ENCODE data around the gene GRIA4.

The GRIA4 gene

DNA sequence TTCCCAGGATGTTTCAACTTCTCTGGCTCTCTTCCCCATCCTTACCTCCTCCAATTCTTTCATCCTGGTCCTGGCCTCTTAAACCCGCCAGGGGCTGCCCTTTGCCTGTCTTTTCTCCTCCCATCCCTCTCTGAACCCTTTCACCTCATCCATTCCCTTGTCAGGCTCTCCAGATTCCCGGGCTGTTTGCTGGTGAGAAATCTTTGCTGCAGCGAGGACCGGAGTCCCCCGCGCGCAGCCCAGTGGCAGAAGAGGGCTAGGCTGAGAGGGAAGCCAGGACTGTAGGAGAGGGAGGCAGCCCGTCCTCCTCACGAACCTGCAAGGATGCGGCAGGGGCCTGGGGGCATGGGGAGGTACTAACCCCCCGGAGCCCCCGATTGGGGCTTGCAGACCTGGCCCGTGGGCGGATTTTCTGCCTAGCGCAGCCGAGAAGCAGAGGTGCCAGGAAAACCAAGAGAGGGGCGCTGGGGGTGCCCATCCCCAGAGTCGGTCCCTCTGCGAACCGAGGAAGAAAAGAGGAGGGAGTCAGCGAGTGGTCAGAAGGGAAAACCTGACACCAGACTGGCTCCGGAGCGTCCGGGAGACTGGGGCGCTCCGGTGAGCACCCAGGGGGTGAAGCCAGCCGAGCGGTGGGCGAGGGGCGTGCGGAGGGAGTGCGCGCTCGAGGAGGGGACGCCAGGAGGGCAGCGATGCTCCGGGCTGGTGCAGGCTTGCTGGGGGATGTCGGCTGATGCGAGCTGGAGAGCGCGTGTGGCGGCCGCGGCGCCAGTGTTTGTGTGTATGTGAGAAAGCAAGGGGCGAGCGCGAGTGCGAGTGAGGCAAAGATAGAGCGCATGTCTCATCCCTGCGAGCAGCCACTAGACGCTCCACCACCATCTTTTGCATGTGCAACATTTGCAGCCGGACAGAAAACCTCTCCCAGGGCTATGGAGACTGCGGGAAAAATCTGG, at the start of gene GRIA4:
Gene GRIA4, plus strand, starts transcription at position 242 of the 950 bp plus-strand sequence. CDS start 925 bp downstream, outside the sequence.
- DNase-seq, result no peak

DNA sequence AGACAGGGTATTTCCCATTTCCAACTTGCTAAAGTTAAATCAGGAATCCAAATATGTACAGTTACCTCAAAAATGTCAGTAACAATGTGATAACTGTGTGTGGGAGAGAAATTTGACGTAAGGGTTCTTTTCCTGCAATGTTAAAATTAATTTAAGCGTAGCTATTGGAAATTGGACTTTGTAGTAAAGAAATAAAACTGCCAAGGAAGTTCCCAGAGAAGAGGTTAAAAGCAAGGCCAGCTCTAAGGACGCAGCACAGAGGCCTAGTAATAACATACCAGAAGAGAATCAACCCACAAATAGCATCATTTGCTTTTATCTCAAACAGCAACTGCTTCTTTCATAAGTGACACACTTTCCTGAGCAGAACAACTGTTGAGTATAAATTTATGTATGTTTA, 36.8 kb upstream of the GRIA4 start:
- no peak for DNase-seq

DNA sequence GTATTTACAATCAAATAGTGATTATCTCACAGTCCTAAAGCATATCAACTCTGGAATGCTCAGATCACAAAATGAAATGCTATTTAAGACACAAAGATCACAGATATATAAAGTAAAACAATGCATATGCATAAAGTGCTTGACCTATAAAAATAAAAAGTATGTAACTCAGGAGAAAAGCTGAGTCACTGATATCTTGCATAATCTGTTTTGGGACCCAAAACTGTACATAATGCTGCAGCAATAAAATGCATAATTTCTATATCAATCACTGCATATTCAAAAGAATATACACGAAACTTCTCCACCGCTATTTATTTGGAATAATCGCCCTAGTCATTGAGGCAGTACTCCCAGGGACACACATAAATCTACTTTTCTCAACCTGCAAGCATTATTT, 34.9 kb upstream of the GRIA4 start:
- no peak for DNase-seq

DNA sequence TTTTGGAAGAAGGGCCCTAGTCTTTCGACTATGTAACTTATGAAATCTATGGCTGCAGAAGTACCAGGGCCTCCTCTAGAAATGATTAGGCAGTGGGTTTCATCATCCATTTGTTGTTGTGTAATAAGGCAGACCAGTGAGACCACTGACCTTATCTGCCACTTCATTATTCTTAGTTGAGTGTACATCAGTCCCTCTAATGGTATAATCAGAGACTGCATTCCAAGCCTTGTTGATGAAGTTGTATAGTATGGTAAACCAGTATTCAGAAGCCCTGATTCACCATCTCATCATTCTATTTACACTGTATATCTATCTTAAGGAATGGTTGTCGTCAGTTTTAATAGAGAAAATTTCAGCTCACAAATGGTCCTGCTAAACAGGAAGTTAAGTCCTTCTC, 32.2 kb upstream of the GRIA4 start:
- no peak for DNase-seq

DNA sequence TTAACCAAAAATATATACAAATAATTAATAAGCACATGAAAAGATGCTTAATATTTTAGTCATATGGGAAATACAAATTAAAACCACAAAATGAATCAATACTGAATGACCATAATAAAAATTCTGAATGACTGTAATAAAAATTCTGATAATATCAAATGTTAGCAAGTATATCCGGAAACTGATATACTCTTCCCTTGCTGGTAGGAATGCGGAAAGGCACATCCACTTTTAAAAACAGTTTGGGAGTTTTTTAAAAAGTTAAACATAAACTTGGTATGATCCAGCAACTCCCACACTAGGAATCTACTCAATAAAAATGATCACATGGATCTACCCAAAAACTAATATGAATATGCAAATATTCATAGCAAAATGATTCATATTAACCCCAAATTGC, 30.8 kb upstream of the GRIA4 start:
- DNase-seq, result no peak

DNA sequence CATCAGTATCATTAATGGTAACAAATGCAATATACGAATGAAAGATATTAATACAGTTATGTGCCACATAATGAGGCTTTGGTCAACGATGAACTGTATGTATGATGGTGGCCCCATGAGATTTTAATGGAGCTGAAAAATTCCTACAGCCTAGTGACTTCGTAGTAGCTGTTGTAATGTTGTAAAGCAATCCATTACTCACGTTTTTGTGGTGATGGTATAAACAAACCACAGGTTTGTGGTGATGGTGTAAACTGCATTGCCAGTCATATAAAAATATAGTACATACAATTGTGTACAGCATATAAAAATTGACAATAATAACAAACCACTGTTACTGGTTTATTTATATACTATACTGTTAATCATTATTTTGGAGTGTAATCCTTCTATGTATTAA, 27.4 kb upstream of the GRIA4 start:
- no peak for DNase-seq

DNA sequence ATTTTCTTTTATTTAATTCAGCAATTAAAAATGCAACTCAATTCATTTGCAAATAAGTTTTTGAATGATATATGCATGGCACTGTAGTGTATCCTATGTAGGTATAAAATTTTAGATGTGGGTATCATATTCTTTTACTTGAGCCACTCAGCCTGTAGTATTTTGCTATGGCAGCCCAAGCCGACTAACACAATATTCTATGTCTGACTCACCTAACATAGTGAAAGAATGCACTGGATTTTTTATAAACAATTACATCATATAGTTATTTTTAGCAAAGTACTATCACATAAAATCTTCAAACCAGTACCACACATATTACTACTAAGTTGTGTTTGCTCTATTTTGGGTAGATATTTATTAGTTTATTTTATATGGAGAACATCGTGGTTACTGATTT, 21.9 kb upstream of the GRIA4 start:
- DNase-seq, result no peak

DNA sequence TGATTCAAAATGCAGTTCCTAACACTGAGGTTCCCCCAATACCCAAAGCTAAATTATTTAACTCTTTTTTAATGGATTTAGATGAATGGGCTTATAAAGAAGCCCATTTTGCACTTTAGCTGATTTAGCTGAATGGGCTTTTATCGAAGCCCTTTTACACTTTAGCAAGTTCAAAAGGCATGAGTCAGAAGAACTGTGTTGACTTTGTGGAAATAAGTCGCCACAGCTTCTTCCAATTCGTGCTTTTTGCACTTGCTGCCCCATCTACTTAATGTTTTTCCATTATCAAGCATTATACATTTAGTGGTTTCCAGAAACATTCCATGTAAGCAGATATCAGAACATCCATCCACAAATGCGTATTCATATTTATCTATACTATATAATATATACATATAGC, 20.5 kb upstream of the GRIA4 start:
- DNase-seq, result no peak

DNA sequence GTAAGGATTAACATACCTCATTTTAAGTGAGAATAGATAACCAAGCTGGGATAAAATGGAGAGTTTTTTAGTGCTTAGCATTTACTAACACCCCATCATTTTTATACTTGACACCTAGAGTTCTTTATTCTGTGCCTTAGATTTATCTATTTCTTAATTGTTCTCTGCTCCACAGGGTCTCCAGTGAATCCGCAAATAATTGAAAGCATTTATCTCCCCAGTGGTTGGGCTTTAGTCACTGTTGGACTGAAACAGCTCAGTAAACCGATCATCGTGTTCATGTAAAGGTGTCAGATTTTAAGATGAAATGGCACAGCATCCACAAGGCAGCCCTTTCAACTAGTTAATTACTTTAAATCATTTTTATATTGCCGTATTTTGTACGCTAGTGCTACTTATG, 17.8 kb upstream of the GRIA4 start:
- DNase-seq, result no peak

DNA sequence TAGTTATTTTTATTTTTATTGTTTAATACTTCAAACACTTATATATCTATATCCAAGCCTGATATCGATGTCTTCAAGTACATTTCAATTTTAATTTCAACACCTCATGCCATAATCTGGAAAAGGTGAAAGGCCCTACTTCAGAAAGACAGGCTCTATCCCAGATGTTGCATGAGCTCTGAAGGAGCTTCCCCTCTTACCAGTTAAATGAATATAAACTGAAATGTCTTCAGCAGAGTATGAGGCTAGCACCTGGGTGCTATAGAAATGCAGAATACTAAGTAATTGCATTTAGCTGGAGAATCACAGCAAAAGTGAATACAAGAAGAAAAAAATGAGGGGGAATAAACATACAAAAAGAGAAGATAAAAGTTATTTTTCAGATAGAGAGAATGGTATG, 11.5 kb upstream of the GRIA4 start:
- no peak for DNase-seq

DNA sequence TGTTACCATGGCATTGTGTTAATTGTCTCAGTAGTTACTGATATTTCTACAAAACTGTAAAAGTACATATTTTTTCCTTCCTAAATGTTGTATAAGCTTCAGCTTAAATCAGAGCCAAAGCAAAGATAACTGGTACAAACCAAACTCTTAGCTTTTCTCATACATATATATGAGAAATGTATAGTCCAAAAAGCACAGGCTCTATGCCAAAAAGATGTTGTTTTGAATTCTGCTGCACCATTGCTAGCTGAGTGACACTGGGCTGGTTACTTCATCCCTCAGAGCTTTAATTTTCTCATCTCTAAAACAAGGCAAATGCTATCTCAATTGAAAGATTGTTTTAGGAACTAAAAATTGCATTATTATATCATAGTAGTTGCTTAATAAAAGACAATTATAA, 6.7 kb upstream of the GRIA4 start:
- no peak for DNase-seq

DNA sequence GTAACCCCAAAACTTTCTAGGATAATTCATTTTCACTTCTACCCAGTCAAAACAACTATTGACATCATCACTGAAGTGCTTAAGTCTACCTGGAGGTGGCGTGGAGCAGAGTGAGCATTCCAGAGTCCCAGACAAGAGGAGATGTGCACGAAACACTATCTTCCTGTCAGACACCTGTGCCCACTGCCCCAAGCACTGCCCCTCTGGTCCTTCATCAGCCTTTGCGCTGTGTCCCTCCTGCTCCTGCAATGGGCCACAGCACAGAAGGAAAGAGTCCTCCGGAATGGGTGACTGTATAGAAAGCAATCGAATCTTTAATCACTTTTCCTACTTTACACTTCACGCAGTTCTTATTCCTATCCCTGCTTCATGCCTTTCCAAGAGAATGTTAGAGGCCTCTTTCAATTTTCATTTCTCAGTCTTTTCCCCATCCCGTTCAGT, 512 bp upstream of the GRIA4 start:
- DNase-seq, result no peak

DNA sequence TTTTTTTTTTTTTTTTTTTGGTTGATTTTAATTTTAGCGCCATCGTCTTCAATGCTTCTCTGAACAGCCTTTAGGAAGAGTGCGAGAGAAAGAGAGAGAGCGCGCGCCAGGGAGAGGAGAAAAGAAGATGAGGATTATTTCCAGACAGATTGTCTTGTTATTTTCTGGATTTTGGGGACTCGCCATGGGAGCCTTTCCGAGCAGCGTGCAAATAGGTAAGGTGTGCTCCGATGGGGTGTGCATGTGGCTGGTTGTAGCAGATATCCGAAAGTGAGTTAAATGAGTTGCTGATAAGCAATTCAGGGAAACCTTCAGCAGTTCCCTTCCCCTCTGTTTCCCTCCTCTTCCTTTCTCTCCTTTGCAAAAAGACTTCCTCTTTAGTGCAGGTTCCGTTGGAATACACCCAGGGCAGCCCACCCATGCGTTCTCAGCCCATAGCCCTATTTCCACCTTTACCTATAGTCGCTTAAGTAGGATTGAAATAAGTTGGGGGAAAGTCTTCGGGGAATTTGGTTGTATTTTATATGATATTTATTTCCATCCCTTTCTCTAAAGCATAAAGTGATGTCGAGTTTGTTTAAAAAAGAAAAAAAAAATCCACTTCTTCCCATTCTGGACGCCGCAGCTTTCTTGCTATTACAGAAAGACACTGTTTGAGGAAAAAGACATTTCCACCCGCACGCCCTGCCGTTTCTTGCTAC, 1.1 kb downstream of the GRIA4 start:
- no peak for DNase-seq

DNA sequence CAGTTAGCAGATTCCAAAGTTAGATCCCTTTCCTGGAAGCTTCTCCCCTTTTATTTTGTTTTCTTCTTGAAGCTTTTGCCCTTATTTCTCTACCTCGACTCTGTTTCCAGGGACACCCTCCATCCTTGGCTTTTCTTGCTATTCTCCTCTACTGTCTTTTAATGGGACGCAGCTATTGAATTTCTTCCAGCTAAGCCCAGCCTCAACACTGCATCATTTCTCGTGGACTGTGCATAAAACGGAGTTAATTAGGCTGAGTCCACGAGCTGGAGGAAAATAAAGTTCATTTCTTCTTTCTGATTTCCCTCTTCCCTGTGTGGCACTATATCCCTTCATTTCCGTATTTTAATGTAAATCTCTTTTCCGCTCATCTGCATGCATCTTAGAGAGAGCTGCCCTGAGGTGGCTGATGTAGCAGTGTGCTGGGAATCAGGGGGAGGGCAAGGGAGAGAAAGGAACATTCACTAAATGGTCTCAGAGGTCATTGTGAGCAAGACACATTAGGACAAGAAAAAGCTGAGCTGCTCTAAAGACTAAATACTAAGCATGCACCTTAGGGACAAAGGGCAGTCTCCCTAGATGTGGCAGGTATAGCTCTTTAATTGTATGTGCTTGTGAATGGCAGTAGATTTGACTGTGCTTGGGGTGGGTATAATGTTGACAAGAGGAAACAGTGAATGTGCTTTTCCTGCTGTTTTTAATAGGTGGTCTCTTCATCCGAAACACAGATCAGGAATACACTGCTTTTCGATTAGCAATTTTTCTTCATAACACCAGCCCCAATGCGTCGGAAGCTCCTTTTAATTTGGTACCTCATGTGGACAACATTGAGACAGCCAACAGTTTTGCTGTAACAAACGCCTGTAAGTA, 1.9 kb downstream of the GRIA4 start:
- DNase-seq, result no peak

DNA sequence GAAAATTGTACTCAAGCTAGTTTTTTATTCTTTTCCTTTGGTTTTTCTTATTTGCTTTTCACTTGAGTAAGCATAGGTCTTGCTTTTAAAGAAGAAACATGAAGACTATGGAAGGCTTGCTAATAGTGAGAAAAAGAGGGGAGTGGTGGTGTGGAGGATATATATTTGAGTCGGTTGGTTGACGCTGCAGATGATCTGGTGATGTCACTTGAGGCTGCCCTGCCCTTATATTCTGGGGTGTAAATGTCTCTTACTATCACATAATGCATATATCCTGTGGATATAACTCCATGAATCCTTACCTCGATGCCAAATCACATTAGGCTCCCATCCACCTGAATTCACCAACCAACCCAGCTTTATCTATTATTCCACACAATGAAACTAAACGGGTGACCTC, 2.9 kb downstream of the GRIA4 start:
- DNase-seq, result no peak

DNA sequence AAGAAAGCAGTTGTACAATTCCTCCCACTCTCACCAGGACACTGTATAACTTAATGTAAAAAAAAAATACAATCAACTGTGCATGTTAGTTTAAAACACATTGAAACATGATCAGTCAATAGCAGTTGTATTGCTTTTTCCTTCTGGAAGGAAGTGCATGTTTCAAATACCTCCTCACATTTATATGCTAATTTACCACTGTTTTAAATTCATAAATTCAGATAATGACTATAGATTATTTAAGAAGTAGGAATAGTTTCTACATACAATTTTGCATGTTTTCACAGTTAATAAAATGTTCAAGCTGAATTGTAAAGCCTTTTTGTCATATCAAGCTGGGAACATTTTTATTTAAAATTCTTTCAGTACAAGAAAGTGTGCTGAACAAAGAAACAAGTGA, 3.3 kb downstream of the GRIA4 start:
- no peak for DNase-seq

DNA sequence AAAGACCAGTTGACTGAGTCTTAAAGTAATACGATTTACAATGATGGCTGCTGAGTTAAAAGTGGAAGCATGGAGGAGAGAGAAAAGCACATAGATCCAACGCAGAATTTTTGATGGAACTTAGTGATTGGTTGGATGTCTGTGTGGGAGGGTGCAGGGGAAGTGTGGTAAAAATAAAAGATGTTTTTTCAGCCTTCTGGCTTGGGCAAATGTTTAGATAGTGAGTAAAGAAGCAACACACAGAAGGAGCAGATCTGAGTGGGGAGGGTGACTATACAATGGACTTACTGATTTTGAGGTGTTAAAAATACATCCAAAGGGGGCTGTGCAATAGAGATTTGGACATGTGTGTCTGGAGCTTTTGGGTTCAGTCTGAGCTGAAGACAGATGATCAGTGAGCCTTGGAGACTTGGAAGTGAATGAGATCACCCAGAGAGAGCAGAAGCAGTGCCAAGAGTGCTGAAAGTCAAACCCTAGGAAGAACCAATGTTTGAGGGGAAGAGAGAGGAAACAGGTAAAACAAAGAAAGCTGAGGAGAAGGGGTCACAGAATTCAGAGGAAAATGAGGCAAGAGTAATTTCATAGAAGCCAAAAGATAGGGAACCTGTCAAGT, 8.6 kb downstream of the GRIA4 start:
- no peak for DNase-seq

DNA sequence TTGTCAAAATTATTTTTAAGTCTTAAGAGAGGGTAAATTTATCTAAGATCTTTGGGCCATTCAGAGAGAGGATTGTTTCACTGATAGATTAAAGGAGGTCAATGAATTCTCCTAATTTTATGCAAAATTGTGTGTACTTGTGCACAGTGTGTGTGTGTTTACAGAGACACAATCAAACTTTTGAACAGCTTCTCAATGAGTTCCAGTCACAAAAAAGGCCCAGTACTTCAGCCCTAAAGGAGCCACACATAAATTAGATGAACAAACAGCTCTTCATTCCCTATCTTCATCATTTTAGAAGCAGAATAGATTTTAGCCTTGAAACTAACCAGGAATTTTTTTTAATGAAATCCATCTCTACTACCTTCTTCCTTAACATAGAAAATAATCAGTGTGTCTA, 9.7 kb downstream of the GRIA4 start:
- no peak for DNase-seq

DNA sequence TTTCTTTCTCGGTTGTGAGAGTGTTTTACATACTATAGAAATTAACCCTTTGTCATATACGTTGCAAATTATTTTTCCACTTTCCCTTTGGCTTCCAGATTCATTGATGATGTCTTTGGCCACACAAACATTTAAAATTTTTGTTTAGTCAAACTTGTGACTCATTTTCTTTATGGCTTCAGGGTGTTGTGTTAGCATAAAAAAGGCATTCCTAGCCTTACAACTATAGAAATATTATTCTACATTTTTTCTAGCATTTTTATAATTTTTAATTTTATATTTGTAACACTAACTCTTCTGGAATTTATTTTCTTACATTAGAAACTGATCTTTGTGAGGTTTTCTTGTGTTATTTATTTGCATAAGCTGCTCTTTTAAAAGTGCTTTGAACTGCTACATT, 12.1 kb downstream of the GRIA4 start:
- no peak for DNase-seq

DNA sequence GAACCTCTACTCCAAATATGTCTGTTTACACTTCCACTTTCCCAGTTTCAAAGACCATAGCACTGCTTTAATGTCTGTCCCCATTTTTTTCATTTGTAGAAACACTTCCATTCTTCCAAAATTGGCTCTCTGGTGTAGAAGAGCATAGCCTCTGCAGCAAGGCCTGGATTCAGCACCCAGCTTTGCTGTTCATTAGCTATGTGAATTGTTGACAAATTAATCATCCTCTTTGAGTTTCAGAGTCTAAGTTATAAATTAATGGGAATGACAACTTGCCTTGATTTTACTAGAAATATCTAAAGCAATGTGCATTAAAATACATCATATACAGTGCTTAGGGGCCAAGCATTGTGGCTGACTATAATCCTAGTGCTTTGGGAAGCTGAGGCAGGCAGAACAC, 22.4 kb downstream of the GRIA4 start:
- no peak for DNase-seq

DNA sequence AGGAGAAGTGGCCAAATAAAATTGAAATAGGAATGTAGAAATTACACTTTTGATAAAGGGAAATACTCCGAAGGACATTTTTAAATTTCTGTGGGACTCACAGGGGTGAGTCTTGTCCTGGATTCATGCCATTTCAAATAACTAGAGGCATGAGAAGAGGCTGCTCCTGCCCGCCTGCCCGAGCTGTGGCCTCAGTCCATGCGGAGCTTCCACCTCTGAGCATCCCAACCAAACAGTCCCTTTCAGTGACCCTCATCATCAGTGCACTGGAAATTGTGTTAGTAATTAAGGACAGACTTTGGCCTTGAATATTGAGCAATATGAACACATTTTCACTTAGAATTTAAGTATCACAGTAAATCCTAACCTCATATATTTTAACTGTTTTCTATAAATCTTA, 25.6 kb downstream of the GRIA4 start:
- no peak for DNase-seq

DNA sequence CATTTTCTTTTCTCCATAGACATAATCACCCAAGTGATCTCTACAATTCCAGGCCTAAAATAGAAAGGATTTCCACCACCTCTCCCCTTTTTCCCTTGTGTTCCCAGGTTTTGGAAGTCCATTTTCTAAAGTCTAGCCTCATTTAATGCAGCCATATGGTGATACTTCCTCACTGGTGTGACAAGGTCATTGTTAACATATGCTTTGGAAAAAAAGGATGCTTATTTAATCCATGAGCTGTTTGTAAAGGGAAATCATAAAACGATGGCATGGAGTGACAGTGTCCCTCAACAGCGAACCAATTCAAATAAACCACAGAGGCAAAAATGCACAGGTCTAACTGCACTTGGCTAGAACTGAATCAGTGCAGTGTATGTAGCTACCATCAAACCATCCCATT, 26.6 kb downstream of the GRIA4 start:
- DNase-seq, result no peak

DNA sequence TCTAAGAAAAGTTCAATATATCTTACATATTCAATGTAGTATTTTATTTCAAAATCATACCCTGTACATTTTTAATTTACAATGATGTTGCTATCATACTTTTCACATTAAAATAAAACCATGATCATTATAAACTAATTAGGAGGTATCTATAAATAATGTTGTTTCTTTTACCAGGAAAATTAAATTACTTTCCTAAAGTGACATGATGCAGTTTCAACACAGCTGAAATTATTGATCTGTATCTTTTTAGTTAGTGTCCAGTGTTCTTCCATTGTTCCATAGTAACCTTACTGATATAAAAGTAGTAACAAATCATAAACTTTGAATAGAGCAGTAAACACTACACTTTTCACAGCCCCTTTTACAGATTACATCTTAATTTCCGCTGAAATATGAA, 29.7 kb downstream of the GRIA4 start:
- DNase-seq, result no peak
